ENCODE results near the gene PNPLA5.

PNPLA5 gene

GRCh38 chr22:43925433-43926348, 33.9 kb upstream of the PNPLA5 start:
- peak overlapping the region; percentile 73 to 85 (median 83) for H3K4me3 Mint-ChIP-seq
- H3K27ac Mint-ChIP-seq: peak overlapping the region; percentile 28 to 88 (median 88)
- H3K9me3 Mint-ChIP-seq: no peaks in the 10 kb centered on the region
- no peak for TF ChIP-seq CTCF (IDR thresholded peaks at IDR 0.05; ENCODE audit: unreplicated experiment in 3 of 3)
- peaks cover 12% of the 10 kb centered on the region for H3K36me3 Mint-ChIP-seq (ENCODE audit: low read depth)
- H3K4me1 Mint-ChIP-seq: peaks cover 6% of the 10 kb centered on the region
- H3K27me3 Mint-ChIP-seq (ENCODE audit: low read depth): peaks cover 4% of the 10 kb centered on the region

DNA sequence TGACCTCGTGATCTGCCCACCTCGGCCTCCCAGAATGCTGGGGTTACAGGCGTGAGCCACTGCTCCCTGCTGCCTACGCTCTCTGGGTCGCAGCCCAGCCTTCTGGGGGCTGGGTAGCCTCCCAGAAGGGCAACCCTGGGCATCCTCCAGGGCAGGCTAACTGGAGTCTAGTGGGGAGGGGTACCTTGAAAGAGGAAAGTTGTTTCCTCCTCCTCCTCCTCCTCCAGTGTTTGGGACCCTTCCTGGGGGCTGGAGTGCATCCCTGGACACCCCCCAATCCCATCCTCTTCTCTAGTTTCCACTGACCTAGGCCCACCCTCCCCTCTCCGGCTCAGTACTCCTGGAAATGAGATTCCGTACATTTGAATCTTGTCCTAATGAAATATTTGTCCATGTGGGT, 33.1 kb upstream of the PNPLA5 start:
- H3K36me3 Mint-ChIP-seq (ENCODE audit: low read depth): peaks cover 9% of the 10 kb centered on the region
- peaks cover 6% of the 10 kb centered on the region for H3K4me1 Mint-ChIP-seq
- peaks cover 4% of the 10 kb centered on the region for H3K27me3 Mint-ChIP-seq (ENCODE audit: low read depth)
- peak overlapping the region; percentile 28 to 88 (median 88) for H3K27ac Mint-ChIP-seq
- no peak for TF ChIP-seq CTCF (IDR thresholded peaks at IDR 0.05; ENCODE audit: unreplicated experiment in 3 of 3)
- peak overlapping the region; percentile 73 to 85 (median 83) for H3K4me3 Mint-ChIP-seq
- H3K9me3 Mint-ChIP-seq: no peaks in the 10 kb centered on the region

DNA sequence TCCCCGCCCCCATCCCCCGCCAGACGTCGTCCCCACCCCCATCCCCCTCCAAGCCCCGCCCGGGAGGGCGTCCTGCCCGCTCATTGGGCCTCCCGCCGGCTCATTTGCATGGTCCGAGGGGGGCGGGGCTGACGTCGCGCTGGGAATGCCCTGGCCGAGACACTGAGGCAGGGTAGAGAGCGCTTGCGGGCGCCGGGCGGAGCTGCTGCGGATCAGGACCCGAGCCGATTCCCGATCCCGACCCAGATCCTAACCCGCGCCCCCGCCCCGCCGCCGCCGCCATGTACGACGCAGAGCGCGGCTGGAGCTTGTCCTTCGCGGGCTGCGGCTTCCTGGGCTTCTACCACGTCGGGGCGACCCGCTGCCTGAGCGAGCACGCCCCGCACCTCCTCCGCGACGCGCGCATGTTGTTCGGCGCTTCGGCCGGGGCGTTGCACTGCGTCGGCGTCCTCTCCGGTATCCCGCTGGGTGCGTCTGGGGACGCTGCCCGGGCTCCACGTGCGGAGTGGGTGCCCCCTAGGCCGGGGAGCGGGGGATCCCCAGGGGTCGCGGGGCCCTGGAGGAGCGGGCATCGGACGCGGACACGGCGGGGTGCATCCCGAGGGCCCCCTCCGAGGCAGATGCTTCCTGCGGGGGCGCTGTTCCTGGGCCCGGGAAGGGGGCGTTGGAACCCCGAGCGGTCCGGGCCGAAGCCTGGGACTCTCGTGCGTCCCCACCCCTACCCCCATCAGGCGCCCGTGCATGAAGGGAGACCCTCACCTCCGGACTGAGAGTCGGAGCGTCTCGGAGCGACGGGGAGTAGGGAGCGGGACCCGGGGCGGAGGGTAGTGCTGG, 32.0 kb upstream of the PNPLA5 start, which contains the start of gene PNPLA3:
Gene PNPLA3 (plus strand): TSS at position 175 of the 834 bp plus-strand sequence. CDS start 107 bp downstream, at position 282.
- Mint-ChIP-seq H3K9me3 (no peaks in the 10 kb centered on the region), H3K36me3 (ENCODE audit: low read depth) (peaks cover 8% of the 10 kb centered on the region), H3K4me3 (peak within 1 kb of the TSS; percentile 83 to 93 (median 89)), H3K27ac (peak within 1 kb of the TSS; percentile 49 to 92 (median 75)), H3K4me1 (peaks cover 6% of the 10 kb centered on the region), H3K27me3 (ENCODE audit: low read depth) (peaks cover 5% of the 10 kb centered on the region)
- peak in 1 of 3 experiments; percentile 35 for TF ChIP-seq CTCF (IDR thresholded peaks at IDR 0.05; ENCODE audit: unreplicated experiment in 3 of 3)

DNA sequence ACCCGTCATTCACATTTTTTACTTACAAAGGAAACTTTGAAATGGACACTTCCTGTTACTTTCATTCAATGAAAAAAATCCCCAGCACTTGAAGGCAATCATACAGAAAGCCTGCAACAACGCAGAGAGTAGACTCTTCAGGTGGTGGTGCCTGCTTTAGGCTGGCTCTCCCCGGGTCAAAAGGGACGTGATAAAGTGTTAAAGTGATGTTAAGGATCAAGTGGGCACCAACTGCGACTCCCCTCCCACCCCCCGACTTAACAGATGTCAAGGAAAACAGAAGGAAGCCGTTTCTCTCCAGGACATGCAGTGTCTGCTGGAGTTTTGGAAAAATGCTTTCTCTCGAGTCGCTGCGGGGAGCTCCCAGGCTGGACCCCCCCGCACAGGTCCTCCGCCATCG, 31.4 kb upstream of the PNPLA5 start:
- Mint-ChIP-seq H3K27me3 (ENCODE audit: low read depth) (peaks cover 9% of the 10 kb centered on the region), H3K9me3 (no peaks in the 10 kb centered on the region), H3K4me1 (peaks cover 6% of the 10 kb centered on the region), H3K36me3 (ENCODE audit: low read depth) (peaks cover 4% of the 10 kb centered on the region), H3K27ac (peak overlapping the region; percentile 49 to 92 (median 75)), H3K4me3 (peak overlapping the region; percentile 83 to 93 (median 89))
- no peak for TF ChIP-seq CTCF (IDR thresholded peaks at IDR 0.05; ENCODE audit: unreplicated experiment in 3 of 3)

GRCh38 chr22:43922123-43922522, 30.3 kb upstream of the PNPLA5 start:
- no peak for TF ChIP-seq CTCF (IDR thresholded peaks at IDR 0.05; ENCODE audit: unreplicated experiment in 3 of 3)
- Mint-ChIP-seq H3K36me3 (ENCODE audit: low read depth) (no peaks in the 10 kb centered on the region), H3K9me3 (no peaks in the 10 kb centered on the region), H3K27ac (no peak overlapping the region), H3K4me1 (peaks cover 6% of the 10 kb centered on the region), H3K4me3 (peak overlapping the region in 2 of 3 experiments; percentile 10 to 21), H3K27me3 (ENCODE audit: low read depth) (peaks cover 15% of the 10 kb centered on the region)

Data from nephron (organoid).